Uterus (tissue), 2 donors: ENCODE measurements around the gene PDGFD.

ENCODE experiments used
- POLR2A ChIP-seq, 2 donors: fragments of 450-650 bp; IDR thresholded peaks; one replicate each; pipeline ENCODE4 v1.6.1; 2016; ENCODE audit warnings: antibody characterized with exemption in 2 of 2, mild to moderate bottlenecking in 1 of 2, moderate library complexity in 1 of 2
- TF ChIP-seq, protein P1 (sequence below), 4 experiments: fragments of 200-600 bp in 2 of 4; fragments of 450-650 bp in 2 of 4; sonication (generic) in 2 of 4; IDR thresholded peaks; one replicate each; pipeline ENCODE4 v1.5.1; 2016 to 2019; ENCODE audit warnings: antibody characterized with exemption in 4 of 4, mild to moderate bottlenecking in 2 of 4, moderate library complexity in 1 of 4

DNA sequence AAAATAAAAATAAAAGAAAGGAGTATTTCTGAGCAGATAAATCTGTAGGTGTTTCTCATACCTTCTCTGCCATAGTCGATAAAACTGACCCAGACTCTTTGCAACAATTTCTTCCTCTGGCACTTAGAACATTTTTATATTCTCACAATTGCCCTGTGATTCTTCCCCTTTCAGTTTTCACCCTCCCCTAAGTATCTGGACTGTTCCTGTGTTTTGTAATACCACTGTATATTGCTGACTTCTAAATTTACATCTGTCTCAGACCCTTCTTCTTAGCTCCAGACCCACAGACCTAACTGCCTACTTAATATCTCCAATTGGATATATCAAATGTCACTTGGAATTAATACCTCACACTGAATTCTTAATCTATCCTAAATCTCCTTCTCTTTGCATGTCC is 261.0 kb downstream of the PDGFD start:
- no peak for TF ChIP-seq POLR2A (IDR thresholded peaks at IDR 0.05)
- TF ChIP-seq, protein P1, sequence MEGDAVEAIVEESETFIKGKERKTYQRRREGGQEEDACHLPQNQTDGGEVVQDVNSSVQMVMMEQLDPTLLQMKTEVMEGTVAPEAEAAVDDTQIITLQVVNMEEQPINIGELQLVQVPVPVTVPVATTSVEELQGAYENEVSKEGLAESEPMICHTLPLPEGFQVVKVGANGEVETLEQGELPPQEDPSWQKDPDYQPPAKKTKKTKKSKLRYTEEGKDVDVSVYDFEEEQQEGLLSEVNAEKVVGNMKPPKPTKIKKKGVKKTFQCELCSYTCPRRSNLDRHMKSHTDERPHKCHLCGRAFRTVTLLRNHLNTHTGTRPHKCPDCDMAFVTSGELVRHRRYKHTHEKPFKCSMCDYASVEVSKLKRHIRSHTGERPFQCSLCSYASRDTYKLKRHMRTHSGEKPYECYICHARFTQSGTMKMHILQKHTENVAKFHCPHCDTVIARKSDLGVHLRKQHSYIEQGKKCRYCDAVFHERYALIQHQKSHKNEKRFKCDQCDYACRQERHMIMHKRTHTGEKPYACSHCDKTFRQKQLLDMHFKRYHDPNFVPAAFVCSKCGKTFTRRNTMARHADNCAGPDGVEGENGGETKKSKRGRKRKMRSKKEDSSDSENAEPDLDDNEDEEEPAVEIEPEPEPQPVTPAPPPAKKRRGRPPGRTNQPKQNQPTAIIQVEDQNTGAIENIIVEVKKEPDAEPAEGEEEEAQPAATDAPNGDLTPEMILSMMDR (IDR thresholded peaks at IDR 0.05), result no peak
